Brain microvascular endothelial cell (primary cell): ENCODE results near the gene IL31.
A peak's percentile ranks its signal among the peaks of the same experiment; 100 is the strongest.

ENCODE experiments used
- DNase-seq: peaks from one replicate; pipeline ENCODE4 v3.0.0-alpha.2; 2020
- H3K27ac ChIP-seq: fragments of 250-450 bp; sonication (Bioruptor Pico); 2 replicates; pipeline ENCODE4 v1.5.1; 2020; ENCODE audit warnings: mild to moderate bottlenecking, moderate library complexity
- H3K27me3 ChIP-seq: fragments of 250-450 bp; sonication (Bioruptor Pico); replicated peaks from 2 replicates; pipeline ENCODE4 v1.5.1; 2020; ENCODE audit warnings: mild to moderate bottlenecking
- H3K36me3 ChIP-seq: fragments of 250-450 bp; sonication (Bioruptor Pico); replicated peaks from 2 replicates; pipeline ENCODE4 v1.5.1; 2020; ENCODE audit warnings: mild to moderate bottlenecking
- H3K4me3 ChIP-seq: 2 replicates; pipeline ENCODE4 v1.5.1; 2011; ENCODE audit warnings: low read depth, mild to moderate bottlenecking, control low read depth, low read length, moderate library complexity
- in situ Hi-C: cut with HindIII; loops from 2 replicates; pipeline ENCODE4 v1.10.0; 2017; ENCODE audit warnings: low sequenced_read_pairs, low pct_ligation_motif_present
- TF ChIP-seq, protein P1 (sequence below): IDR thresholded peaks from 2 replicates; pipeline ENCODE4 v1.5.1; 2011; ENCODE audit warnings: low read depth, mild to moderate bottlenecking, moderate library complexity, low read length, control low read depth, inconsistent platforms; ENCODE audit errors: missing control alignments

IL31 gene

GRCh38 chr12:122162976-122163375 lies 11.0 kb downstream of the IL31 start:
- Histone ChIP-seq H3K36me3 (no peaks in the 10 kb centered on the region), H3K4me3 (no peak overlapping the region), H3K27ac (no peak overlapping the region), H3K27me3 (no peaks in the 10 kb centered on the region)
- DNase-seq = no peak
- in situ Hi-C loops = no loop called here
- TF ChIP-seq, protein P1, sequence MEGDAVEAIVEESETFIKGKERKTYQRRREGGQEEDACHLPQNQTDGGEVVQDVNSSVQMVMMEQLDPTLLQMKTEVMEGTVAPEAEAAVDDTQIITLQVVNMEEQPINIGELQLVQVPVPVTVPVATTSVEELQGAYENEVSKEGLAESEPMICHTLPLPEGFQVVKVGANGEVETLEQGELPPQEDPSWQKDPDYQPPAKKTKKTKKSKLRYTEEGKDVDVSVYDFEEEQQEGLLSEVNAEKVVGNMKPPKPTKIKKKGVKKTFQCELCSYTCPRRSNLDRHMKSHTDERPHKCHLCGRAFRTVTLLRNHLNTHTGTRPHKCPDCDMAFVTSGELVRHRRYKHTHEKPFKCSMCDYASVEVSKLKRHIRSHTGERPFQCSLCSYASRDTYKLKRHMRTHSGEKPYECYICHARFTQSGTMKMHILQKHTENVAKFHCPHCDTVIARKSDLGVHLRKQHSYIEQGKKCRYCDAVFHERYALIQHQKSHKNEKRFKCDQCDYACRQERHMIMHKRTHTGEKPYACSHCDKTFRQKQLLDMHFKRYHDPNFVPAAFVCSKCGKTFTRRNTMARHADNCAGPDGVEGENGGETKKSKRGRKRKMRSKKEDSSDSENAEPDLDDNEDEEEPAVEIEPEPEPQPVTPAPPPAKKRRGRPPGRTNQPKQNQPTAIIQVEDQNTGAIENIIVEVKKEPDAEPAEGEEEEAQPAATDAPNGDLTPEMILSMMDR = no peak

- in situ Hi-C loops = no loop called here
- H3K36me3 ChIP-seq = no peaks in the 10 kb centered on the region
- TF ChIP-seq, protein P1 = no peak
- no peak for DNase-seq
- H3K4me3 ChIP-seq = no peak overlapping the region
- H3K27ac ChIP-seq = no peak overlapping the region
- no peaks in the 10 kb centered on the region for H3K27me3 ChIP-seq
Observed at GRCh38 chr12:122161682-122162081, 12.3 kb downstream of the IL31 start.

DNA sequence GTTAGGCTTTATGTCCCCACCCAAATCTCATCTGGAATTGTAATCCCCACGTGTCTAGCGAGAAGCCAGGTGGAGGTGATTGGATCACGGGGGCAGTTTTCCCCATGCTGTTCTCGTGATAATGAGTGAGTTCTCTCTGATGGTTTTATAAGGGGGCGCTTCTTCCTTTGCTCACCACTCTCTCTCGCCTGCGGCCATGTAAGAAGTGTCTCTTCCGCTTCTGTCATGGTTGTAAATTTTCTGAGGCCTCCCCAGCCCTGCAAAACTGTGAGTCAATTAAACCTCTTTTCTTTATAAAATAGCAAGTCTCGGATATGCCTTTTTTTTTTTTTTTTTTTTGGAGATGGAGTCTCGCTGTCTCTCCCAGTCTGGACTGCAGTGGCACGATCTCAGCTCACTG lies 13.3 kb downstream of the IL31 start:
- DNase-seq = no peak
- Histone ChIP-seq H3K27me3 (no peaks in the 10 kb centered on the region), H3K4me3 (no peak overlapping the region), H3K36me3 (no peaks in the 10 kb centered on the region), H3K27ac (no peak overlapping the region)
- TF ChIP-seq, protein P1 = no peak
- in situ Hi-C loops = no loop called here

- Histone ChIP-seq H3K36me3 (no peaks in the 10 kb centered on the region), H3K27me3 (no peaks in the 10 kb centered on the region), H3K27ac (no peak overlapping the region), H3K4me3 (no peak overlapping the region)
- in situ Hi-C loops = no loop called here
- no peak for DNase-seq
- TF ChIP-seq, protein P1 = peak; percentile 13
Observed at GRCh38 chr12:122159882-122160281, 14.1 kb downstream of the IL31 start.

- TF ChIP-seq, protein P1 = no peak
- DNase-seq = no peak
Observed at GRCh38 chr12:122158700-122159285, 15.2 kb downstream of the IL31 start.

DNA sequence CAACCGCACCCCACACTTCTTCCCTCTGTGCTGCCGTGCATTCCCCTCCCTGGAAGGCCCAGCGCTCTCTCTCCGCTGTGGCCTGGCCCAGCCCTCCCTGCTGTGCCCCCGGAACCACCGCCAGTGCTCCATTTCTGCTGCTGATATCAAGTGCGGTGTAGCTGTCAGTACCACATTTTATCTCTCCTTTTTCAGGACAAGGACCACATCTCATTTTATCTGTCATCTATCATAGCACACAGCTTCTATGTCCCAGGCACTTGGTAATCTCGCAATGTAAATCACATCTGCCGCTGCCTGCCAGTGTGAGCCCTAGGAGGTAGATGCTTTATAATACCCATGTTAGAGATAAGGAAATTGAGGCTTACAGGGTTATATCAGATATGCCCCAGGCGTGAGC lies 18.3 kb downstream of the IL31 start:
- Histone ChIP-seq H3K27me3 (no peaks in the 10 kb centered on the region), H3K36me3 (no peaks in the 10 kb centered on the region), H3K27ac (no peak overlapping the region), H3K4me3 (no peak overlapping the region)
- in situ Hi-C loops = no loop called here
- no peak for DNase-seq
- TF ChIP-seq, protein P1 = no peak

More at GRCh38 chr12:122158700-122159285, 15.2 kb downstream of the IL31 start:
- in situ Hi-C loops = no loop called here
- H3K4me3 ChIP-seq = no peak overlapping the region
- H3K27ac ChIP-seq = no peak overlapping the region
- no peaks in the 10 kb centered on the region for H3K36me3 ChIP-seq
- no peaks in the 10 kb centered on the region for H3K27me3 ChIP-seq
